K562 (cell line): Measurements from ENCODE around the gene SPCS3. TPM values are rescaled to one million over a fixed set of nuclear protein-coding genes. Genes with fewer than 3 reads are reported as not detected.

Experiments used
- BDP1 ChIP-seq: IDR thresholded peaks from 3 replicates; pipeline ENCODE4 v1.6.1; 2011; ENCODE audit not compliant: insufficient read length, insufficient read depth
- CHCHD3 ChIP-seq: fragments of 250-450 bp; sonication (Bioruptor Pico); IDR thresholded peaks from 2 replicates; pipeline ENCODE4 v2.1.2; 2022; ENCODE audit warnings: mild to moderate bottlenecking
- COPS2 ChIP-seq: fragments of 450-650 bp; conservative IDR thresholded peaks from 2 replicates; pipeline ENCODE4 v1.6.1; 2016; ENCODE audit warnings: mild to moderate bottlenecking, moderate library complexity
- DEAF1 ChIP-seq: fragments of 450-650 bp; formaldehyde crosslinking; IDR thresholded peaks from 2 replicates; pipeline ENCODE4 v1.4.0; 2020; ENCODE audit warnings: mild to moderate bottlenecking, moderate library complexity
- HCFC1 ChIP-seq: IDR thresholded peaks from 2 replicates; pipeline ENCODE4 v1.6.1; 2012; ENCODE audit warnings: low read depth, low read length, improper control_type of control experiment
- HMBOX1 ChIP-seq: sonication (generic); IDR thresholded peaks from 2 replicates; pipeline ENCODE4 v1.6.1; 2016
- HMG20B ChIP-seq: fragments of 250-450 bp; sonication (Bioruptor Pico); IDR thresholded peaks from 2 replicates; pipeline ENCODE4 v1.5.0; 2021; ENCODE audit warnings: mild to moderate bottlenecking
- ILF3 ChIP-seq: fragments of 450-650 bp; IDR thresholded peaks from 2 replicates; pipeline ENCODE4 v1.6.1; 2018; ENCODE audit warnings: antibody characterized with exemption, mild to moderate bottlenecking, moderate library complexity, borderline replicate concordance
- MYBL2 ChIP-seq, 2 experiments: fragments of 450-650 bp in 1 of 2; sonication (generic) in 1 of 2; formaldehyde crosslinking in 1 of 2; IDR thresholded peaks; 2 replicates each; pipeline versions ENCODE4 v1.6.1 to v1.8.1; 2017 to 2022; ENCODE audit warnings: borderline replicate concordance in 1 of 2, inconsistent platforms in 1 of 2, low read depth in 1 of 2, mild to moderate bottlenecking in 1 of 2, missing genetic modification reagents in 1 of 2, moderate library complexity in 1 of 2
- PATZ1 ChIP-seq: fragments of 250-450 bp; sonication (Bioruptor Pico); IDR thresholded peaks from 2 replicates; pipeline ENCODE4 v1.5.0; 2020; ENCODE audit warnings: mild to moderate bottlenecking, borderline replicate concordance
- SP2 ChIP-seq: IDR thresholded peaks from 2 replicates; pipeline ENCODE4 v1.6.1; 2011; ENCODE audit warnings: mild to moderate bottlenecking, low read depth, low read length, moderate library complexity; ENCODE audit not compliant: poor library complexity, severe bottlenecking; ENCODE audit errors: extremely low read depth
- TRIM25 ChIP-seq: fragments of 450-650 bp; IDR thresholded peaks from 2 replicates; pipeline ENCODE4 v1.7.0; 2016; ENCODE audit warnings: borderline replicate concordance
- ZNF140 ChIP-seq: fragments of 250-450 bp; sonication (Bioruptor Pico); IDR thresholded peaks from 2 replicates; pipeline ENCODE4 v1.8.0; 2021; ENCODE audit warnings: moderate library complexity, mild to moderate bottlenecking, inconsistent platforms
- ZNF143 ChIP-seq: sonication (generic); formaldehyde crosslinking; IDR thresholded peaks from 2 replicates; pipeline ENCODE4 v1.9.0; 2022; ENCODE audit warnings: mild to moderate bottlenecking, missing genetic modification reagents
- ZNF507 ChIP-seq: conservative IDR thresholded peaks from 2 replicates; pipeline ENCODE4 v1.6.1; 2017; ENCODE audit warnings: missing genetic modification characterization, missing compliant biosample characterization
- polyA plus RNA-seq, 8 experiments: library from polyadenylated mRNA; depleted of rRNA in 4 of 8; stranded (reverse) in 5 of 8; unstranded in 3 of 8; fragments of >200 nt; fragmentation: Nextera tagmentation in 2 of 8; fragmentation: Illumina TruSeq in 1 of 8; extraction: Ambion mirVana in 2 of 8; extraction: Trizol in 1 of 8; gene quantifications; 2 replicates each; pipeline versions ENCODE4 v1.2.1 to v1.2.3, GENCODE V29; 2011 to 2014; ENCODE audit warnings: inconsistent platforms in 1 of 8, missing spikeins in 1 of 8
- total RNA-seq, 7 experiments: library from RNA; depleted of rRNA in 6 of 7; stranded (reverse); fragments of >200 nt in 6 of 7; fragmentation: Illumina TruSeq in 2 of 7; extraction: Trizol in 2 of 7; gene quantifications; 2 replicates each; pipeline versions ENCODE4 v1.2.1 to v1.2.3, GENCODE V29; 2011 to 2021; ENCODE audit warnings: low replicate concordance in 1 of 7

Gene SPCS3
- total and polyA plus RNA-seq, 9 of the 15 experiments (the other 6 are each of a cell fraction or from before 2014, with no cell fraction given): 64.6 to 196 (median 85.4) TPM

GRCh38 chr4:176287546-176287945 lies 32.2 kb upstream of the SPCS3 start (continued):
- TF ChIP-seq HMBOX1 (no peak), PATZ1 (CRISPR knock-in tag) (no peak), ILF3 (no peak), MYBL2 (IDR thresholded peaks at IDR 0.05; ENCODE audit: low read depth) (no peak), MYBL2 (CRISPR knock-in tag; IDR thresholded peaks at IDR 0.05; ENCODE audit: borderline replicate concordance) (no peak), DEAF1 (CRISPR knock-in tag) (no peak), HCFC1 (no peak), HMG20B (CRISPR knock-in tag) (no peak), SP2 (no peak), COPS2 (no peak), ZNF143 (CRISPR knock-in tag) (no peak), TRIM25 (no peak), BDP1 (no peak), CHCHD3 (CRISPR knock-in tag) (no peak), ZNF140 (CRISPR knock-in tag) (no peak), ZNF507 (tag) (no peak)
- TF ChIP-seq, all 486 proteins: peak for 0
